ENCODE results near the gene BCKDHA.
"Not testable (repeated sequence)": the region's sequence is repeated elsewhere in the genome, so short reads cannot be mapped to it uniquely, and the experiment has no call there.

BCKDHA gene

DNA sequence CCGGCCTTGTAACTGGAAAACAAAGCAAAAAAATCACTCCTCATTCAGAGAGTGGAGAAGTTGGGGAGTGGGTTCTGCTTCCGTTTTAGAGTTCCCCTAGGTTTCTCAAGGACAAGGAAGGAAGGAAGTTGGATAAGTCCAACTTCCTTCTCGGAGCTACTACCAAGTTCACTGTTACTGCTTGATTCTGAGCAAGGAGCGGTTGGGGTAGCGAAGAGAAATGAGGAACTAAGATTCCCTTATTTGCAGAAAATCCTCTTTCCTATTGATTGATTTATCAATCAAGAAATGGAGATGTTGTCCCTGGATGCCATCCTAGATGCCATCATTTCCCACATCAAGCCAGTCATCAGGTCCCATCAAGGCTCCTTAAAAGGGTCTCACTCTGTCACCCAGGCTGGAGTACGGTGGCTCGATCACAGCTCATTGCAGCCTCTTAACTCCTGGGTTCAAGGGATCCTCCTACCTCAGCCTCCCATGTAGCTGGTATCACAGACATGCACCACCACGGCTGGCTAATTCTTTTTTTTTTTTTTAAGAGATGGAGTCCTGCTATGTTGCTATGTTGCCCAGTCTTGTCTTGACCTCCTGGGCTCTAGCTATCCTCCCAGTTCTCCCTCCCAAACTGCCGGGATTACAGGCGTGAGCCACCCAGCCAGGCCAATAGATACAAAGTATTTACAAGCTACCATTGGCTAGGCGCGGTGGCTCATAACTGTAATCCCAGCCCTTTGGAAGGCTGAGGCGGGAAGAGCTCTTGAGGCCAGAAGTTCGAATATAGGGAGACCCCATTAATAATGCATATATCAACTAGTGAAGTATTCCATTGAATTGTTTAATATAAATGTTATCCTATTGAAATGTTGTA lies 32.9 kb upstream of the BCKDHA start:
- in situ Hi-C loops (cut with HindIII; ENCODE audit: low sequenced_read_pairs) = no loop called here

DNA sequence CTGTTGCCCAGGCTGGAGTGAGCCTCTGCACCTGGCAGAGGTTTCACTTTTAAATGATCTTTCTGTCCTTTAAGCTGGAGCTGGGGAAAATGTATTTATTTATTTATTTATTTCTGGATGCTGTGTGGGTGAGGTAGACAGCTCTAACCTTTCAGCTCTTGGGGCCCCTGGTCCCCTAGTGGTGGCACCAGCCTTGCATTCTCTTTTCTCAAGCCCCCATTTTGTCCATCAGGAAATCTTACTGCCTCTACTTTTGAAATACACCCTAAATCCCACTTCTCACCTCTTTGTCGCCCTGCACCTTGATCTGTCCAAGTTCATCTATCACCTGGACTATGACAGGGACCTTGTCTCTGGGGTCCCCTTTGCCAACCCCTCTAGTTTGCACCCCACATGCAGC lies 31.5 kb upstream of the BCKDHA start:
- in situ Hi-C loops (cut with HindIII; ENCODE audit: low sequenced_read_pairs) = no loop called here

DNA sequence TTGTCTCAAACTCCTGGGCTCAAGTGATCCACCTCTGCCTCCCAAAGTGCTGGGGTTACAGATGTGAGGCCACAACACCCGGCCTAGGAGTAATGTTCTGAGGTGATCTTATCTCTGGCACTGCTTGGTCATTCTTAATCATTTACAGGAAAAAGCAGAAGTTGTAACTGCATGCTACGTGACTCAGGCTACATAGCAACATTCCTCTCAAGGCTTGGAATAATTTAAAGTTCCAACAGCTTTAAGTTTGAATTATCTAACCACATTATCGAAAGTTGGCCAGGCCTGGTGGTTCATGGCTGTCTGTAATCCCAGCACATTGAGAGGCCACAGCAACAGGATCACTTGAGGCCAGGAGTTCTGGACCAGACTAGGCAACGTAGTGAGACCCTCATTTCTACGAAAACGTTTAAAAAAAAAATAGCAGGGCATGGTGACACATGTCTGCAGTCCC lies 29.7 kb upstream of the BCKDHA start:
- in situ Hi-C loops (cut with HindIII; ENCODE audit: low sequenced_read_pairs) = no loop called here

DNA sequence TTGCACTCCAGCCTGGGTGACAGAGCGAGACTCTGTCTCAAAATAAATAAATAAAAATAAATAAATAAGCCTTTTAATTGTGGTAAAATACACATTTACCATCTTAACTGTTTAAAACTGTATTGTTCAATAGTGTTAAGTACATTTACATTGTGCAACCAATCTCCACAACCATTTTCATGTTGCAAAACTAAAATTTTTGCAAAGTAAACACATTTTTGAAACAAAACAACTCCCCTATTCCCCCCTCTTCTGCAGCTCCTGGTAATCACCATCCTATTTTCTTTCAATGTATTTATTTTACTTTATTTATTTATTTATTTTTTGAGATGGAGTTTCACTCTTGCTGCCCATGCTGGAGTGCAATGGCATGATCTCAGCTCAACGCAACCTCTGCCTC lies 27.8 kb upstream of the BCKDHA start:
- in situ Hi-C loops (cut with HindIII; ENCODE audit: low sequenced_read_pairs) = no loop called here

DNA sequence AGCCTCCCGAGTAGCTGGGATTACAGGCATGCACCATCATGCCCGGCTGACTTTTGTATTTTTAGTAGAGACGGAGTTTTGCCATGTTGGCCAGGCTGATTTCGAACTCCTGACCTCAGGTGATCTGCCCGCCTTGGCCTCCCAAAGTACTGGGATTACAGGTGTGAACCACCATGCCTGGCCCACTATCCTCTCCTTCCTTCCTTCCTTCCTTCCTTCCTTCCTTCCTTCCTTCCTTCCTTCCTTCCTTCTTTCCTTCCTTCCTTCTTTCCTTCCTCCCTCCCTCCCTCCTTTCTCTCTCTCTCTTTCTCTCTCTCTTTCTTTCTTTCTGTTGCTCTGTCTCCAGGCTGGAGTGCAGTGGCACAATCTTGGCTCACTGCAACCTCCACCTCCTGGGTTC lies 26.5 kb upstream of the BCKDHA start:
- in situ Hi-C loops (cut with HindIII; ENCODE audit: low sequenced_read_pairs) = not testable (repeated sequence)

DNA sequence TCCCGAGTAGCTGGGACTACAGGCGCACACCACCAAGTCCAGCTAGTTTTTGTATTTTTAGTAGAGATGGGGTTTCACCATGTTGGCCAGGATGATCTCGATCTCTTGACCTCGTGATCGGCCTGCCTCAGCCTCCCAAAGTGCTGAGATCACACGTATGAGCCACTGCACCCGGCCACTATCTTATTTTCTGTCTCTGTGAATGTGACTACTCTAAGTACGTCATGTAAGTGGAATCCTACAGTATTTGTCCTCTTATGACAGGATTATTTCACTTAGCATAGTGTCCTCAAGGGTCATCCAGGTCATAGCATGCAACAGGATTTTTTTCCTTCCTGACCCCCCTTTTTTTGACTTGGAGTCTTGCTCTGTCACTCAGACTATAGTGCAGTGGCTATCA lies 26.1 kb upstream of the BCKDHA start:
- in situ Hi-C loops (cut with HindIII; ENCODE audit: low sequenced_read_pairs) = no loop called here

DNA sequence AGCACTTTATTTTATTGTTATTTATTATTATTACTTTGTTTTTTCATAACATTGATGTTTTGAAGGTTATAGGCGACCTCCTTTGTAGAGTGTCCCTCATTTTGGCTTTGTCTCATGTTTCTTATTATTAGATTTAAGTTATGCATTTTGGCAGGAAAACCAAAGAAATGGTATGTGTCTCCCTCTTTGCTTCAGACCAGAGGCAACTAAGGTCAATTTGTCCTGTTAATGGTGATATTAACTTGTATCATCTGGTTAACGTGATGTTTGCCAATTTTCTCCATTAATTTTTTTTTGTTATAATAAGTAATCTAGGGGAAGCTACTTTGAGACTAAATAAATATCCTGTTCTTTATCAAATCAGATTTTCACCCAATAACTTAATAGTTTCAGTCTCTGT lies 25.1 kb upstream of the BCKDHA start:
- in situ Hi-C loops (cut with HindIII; ENCODE audit: low sequenced_read_pairs) = no loop called here

DNA sequence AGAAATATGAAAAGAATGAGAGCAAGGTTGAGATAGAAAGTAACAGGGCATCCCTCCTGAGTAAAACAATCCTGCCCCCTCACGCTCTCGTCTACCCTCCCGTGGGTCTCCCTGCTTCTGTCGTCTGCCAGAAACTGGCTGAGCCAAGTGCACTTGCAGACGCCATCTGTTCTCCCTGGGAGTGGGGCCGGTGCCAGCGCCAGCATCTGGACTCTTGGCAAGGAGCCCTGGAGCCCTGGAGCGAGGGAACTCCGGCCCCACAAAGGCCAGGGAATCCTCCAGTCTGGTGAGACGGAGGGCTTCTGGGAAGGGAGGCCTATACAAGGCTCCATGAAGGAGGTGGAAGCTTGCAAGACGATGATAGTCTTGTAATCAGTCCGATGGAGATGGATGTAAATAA lies 23.6 kb upstream of the BCKDHA start:
- in situ Hi-C loops (cut with HindIII; ENCODE audit: low sequenced_read_pairs) = no loop called here

DNA sequence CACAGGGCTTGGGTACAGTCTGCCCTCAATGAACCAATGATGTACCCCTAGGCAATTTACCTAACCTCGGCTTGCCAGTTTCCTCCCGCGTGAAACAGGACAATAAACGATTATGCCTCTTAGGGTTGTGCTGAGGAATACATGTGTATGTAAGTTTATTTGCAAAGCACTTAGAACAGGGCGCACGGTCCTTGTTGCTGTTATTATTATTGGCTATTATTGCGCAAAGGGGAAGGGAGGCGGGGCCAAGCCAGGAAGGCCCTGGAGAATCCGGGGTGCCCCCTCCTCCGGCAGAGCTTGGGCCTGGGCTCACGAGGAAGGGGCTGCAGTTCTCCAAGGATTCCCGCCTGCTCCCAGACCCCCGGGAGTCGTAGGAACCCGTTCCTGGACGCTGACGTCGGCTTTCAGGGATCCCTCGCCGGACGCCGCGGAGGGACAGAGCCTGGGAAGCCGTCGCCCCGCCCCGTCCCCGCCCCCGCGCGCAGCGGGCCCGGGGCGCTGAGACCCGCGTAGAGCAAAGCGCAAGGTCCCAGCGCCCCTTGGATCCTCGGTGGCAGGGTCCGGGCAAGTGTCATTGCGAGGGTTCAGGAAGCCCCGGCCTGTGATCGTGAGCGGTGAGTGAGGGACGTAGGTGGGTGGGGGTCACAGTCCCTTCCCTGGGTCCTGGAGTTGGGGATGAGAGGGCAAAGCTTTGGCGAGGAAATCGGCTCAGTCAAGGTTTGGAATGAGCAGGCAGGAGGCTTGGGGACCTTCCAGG lies 21.2 kb upstream of the BCKDHA start, which contains the start of gene TMEM91:
TMEM91 (plus strand) TSS at position 293 of the 757 bp plus-strand sequence. CDS start 1,777 bp downstream, outside the sequence.
- in situ Hi-C loops (cut with HindIII; ENCODE audit: low sequenced_read_pairs) = no loop called here

DNA sequence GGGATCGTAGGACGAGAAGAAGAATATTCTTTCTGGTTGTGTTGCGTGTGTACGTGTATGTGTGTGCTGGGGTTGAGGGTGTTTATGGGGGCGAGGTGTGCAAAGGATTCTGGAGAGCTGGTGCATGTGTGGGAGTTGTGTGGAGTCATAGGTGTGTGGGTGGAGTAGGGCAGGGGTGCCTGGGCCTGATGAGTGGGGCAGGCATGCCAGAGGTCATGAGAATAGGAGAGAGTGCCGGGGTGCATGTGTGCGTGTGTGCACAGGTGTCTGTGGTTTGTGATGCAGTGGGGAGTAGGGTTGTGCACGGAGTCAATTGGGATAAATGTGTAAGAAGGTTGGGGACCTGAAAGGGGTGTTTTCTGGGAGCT lies 20.6 kb upstream of the BCKDHA start:
- in situ Hi-C loops (cut with HindIII; ENCODE audit: low sequenced_read_pairs) = no loop called here

DNA sequence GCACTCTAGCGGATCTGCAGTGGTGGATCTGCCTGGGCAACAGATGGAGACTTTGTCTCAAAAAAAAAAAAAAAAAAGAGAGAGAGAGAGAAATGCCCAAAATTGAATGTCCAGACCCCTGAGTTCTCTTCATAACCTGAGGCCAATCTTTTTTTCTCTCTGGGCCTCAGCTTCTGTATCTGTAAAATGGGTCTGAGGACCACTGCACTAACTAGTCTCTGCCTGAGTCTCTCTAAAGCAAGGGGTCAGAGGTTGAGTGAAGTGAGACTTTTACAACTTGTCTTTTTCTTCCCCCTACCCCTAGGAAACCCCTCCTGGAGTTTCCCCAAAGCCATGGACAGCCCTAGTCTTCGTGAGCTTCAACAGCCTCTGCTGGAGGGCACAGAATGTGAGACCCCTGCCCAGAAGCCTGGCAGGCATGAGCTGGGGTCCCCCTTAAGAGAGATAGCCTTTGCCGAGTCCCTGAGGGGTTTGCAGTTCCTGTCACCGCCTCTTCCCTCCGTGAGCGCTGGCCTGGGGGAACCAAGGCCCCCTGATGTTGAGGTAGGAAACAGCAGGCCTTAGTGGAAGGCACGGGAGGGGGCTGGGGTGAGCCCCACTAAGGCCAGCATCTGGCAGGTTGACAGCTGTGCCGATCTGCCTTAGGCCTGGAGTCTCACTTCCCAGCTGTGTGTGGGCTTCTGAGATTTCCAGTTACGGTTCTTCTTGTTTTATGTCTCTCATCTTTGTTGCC lies 19.5 kb upstream of the BCKDHA start:
- in situ Hi-C loops (cut with HindIII; ENCODE audit: low sequenced_read_pairs) = no loop called here

DNA sequence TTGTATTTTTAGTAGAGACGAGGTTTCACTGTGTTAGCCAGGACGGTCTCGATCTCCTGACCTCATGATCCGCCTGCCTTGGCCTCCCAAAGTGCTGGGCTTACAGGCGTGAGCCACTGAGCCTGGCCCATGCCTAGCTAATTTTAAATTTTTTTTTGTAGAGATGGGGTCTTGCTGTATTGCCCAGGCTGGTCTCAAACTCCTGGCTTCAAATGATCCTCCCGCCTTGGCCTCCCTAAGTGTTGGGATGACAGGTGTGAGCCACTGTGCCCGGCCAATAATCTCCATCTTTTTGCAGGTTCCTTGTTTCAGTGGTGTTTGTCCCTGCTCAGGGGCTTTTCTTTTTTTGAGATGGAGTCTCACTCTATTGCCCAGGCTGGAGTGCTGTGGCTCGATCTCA lies 16.1 kb upstream of the BCKDHA start:
- in situ Hi-C loops (cut with HindIII; ENCODE audit: low sequenced_read_pairs) = not testable (repeated sequence)

DNA sequence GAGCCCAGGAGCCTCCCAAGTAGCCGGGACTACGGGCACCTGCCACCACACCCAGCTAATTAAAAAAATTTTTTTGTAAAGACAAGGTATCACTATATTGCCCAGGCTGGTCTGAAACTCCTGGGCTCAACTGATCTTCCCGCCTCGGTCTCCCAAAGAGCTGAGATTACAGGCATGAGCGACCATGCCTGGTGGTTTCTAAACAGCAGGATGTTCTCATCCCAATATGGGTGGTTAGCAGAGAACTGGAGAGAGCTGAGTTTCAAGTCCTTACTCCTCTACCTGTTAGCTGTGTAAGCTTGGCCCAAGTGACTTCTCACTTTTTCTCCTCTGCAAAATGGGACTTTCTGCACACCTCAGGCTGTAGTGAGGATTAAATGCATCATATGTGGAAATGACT lies 13.3 kb upstream of the BCKDHA start:
- in situ Hi-C loops (cut with HindIII; ENCODE audit: low sequenced_read_pairs) = no loop called here

DNA sequence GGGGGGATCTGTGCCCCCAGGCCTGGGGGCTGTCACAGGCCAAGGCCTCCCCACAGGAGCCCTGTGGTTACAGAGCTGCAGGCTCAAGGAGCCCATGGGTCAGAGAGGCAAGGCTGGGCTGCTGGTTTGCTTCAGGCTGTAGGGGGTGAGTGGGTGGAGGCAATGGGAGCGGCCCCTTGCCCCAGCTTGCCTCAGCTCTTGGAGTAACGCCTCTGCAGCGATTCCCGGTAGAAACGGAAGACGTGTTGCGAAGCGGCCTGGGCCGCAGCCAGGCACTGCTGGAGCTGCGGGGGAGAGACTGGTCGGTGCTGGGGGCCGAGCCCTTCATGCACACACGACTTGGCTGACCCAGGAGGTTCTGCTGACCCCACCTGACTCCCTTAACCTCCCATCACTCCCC lies 11.2 kb upstream of the BCKDHA start:
- in situ Hi-C loops (cut with HindIII; ENCODE audit: low sequenced_read_pairs) = no loop called here

DNA sequence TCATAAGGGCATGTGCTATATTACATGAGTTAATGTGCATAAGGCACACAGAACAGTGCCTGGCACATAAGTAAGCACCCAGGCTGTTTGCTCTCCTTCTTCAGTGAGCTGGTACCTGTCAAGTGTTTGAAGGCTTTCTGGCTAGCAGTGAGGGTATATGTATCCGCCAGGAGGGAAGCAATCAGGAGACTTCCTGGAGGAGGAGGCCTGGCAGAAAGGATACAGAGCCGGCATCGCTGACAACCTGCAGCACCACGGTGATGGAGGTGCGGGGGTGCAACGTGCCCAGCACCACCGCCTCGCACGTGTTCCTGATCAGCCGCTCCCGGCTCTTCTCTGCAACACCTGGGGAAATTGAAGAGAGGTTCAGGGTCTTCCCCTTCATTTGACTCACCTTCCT lies 6.0 kb upstream of the BCKDHA start:
- in situ Hi-C loops (cut with HindIII; ENCODE audit: low sequenced_read_pairs) = no loop called here

DNA sequence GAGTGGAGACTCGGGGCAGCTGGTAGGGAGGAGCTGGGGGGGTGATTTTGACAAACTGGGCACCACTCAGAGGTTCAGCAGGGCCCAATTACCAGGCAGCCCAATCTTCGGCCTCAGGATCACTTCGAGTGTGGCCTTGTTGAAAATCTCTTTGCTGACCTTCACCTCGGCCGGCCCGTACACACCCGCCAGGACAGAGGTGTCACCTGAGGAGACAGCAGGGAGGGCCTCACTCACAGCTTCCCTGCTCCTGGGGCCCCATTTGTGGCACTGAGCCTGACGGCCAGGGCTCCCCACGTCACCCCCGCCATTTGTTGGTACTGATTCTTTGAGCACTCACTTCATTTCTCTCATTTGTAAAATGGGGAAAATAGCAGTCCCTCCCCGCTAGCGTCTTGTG lies 4.8 kb upstream of the BCKDHA start:
- in situ Hi-C loops (cut with HindIII; ENCODE audit: low sequenced_read_pairs) = no loop called here

DNA sequence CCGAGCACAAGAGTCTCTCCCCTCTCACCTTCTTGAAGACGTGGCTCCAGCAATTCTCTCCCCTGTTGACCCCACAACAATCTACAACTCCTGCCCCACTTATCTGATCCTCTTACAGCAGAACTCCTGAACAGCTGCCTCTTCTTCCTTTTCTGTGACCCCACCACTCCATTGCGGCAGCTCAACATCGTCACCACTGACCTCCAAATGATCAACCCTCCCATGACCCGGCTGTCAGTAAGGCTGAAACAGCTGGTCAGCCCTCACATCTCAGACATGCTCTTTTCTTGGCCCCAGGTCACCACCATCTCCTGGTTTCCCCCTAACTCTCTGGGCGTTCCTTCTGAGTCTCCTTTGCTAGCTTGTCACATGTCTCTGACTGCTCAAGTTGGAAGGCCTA lies 2.3 kb upstream of the BCKDHA start:
- in situ Hi-C loops (cut with HindIII; ENCODE audit: low sequenced_read_pairs) = no loop called here

DNA sequence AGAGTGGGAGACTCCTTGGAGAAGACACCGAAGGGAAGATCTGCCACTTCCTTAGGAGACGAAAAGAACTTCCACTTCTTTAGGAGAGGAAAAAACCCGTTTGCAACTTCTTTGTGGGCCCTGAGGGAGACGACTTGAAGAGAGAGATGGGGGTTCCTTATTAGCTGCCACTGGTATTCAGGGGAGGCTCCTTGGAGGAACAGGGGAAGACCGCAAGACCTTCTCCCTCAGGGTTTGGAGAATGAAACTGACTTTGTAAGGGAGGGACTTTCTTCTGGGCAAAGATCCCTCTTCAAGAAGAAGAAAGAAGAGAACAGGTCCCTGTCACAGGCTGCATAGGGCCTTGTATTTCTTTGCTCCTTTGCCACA lies 416 bp downstream of the BCKDHA start:
- in situ Hi-C loops (cut with HindIII; ENCODE audit: low sequenced_read_pairs) = no loop called here

DNA sequence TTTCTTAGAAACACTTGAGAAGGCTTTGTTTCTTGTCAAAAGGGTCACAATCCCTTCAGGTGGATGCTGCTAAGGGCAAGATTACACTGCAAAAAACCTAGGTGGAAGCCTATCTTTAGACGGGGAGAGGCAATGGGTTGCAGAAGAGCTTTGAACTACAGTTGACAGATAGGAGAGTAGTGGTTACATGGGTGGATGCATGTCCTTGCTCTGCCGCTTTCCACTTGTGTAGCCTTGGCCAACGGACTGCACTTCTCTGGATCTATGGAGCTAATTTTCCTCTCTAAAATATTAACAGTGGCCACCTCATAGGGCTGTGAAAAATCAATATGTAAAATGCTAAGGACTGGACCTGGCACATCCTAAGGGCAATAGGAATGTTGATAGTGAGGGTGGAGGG lies 980 bp downstream of the BCKDHA start:
- in situ Hi-C loops (cut with HindIII; ENCODE audit: low sequenced_read_pairs) = no loop called here

DNA sequence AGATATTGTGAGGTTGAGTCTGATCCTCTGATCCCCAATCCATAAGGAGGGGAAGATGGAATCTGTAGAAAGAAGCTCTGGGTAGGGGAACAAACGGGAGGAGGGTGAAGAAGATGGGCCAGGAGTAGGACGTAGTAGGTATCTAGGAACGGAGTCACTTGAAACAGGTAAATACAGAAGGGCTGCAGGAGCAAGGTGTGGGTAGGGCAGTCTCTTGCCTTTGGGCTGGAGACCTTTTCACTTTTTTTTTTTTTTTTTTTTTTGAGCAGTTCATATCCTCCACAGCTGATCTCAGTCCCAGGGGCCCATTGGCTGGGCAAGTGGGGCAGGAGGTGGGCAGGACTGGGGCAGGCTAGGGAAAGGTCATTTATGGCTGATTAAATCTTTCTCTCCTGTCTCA lies 1.5 kb downstream of the BCKDHA start:
- in situ Hi-C loops (cut with HindIII; ENCODE audit: low sequenced_read_pairs) = no loop called here

DNA sequence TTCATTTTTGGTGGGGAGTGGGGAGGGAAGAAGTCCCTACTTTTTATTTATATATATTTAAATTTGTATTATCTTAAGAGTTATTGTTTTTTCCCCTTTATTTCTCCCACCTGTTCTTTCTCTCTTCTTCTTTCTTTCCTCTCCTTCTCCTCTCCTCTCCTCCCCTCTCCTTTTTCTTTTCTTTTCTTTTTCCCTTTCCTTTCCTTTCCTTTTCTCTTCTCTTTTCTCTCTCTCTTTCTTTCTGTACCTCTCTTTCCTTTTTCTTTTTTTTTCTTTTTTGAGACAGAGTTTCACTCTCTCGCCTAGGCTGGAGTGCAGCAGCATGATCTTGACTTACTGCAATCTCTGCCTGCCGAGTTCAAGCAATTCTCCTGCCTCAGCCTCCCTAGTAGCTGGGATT lies 1.9 kb downstream of the BCKDHA start:
- in situ Hi-C loops (cut with HindIII; ENCODE audit: low sequenced_read_pairs) = no loop called here

DNA sequence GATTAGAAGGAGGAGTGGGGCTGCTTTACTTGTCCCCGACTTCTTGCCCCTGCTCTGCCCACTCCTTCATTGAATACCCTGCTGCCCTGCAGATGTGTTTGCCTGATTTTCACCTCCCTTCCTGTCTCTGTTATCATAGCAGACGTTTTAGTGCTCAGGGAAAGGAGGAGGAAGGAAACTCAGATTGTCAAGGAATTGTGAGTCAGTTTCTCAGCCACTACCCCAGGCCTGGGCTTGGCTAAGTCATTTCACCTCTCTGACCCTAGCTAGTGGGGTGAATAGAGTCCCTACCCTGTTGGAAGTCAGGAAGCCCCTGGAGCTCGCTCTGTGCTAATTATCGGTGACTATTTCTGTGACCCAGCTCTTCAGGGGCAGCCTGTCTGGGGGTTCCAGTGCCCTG lies 3.9 kb downstream of the BCKDHA start:
- in situ Hi-C loops (cut with HindIII; ENCODE audit: low sequenced_read_pairs) = no loop called here

Data from DLD1 (cell line).